HG02885 (cell line): Measurements from ENCODE around the gene FBLN2.

Source experiments
- ATAC-seq: cut with Tn5 transposase; IDR thresholded peaks from one replicate; pipeline ENCODE4 v1.9.1; 2021; ENCODE audit warnings: mild to moderate bottlenecking; ENCODE audit not compliant: unreplicated experiment, poor library complexity

Gene FBLN2

DNA sequence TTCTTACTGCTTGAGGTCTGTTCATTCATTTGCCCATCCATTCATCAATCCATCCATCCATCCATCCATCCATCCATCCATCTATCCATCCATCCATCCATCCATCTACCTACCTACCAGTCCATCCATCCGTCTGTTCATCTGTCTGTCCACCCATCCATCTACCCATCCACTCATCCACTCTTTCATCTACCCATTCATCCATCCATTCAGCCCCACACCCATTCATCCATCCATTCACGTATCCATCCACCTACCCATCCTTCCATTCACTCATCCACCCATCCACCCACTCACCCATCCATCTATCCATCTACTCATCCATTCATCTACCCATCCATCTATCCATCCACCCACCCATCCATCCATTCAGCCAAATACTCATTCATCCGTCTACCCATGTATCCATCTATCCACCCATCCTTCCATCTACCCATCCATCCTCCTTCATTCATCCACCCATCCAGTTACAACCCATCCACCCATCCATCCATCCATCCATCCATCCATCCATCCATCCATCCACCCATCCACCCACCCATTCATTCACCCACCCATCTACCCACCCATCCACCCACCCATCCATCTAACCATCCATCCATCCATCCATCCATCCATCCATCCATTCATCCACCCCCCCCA is 68.3 kb downstream of the FBLN2 start:
- no peak for ATAC-seq

DNA sequence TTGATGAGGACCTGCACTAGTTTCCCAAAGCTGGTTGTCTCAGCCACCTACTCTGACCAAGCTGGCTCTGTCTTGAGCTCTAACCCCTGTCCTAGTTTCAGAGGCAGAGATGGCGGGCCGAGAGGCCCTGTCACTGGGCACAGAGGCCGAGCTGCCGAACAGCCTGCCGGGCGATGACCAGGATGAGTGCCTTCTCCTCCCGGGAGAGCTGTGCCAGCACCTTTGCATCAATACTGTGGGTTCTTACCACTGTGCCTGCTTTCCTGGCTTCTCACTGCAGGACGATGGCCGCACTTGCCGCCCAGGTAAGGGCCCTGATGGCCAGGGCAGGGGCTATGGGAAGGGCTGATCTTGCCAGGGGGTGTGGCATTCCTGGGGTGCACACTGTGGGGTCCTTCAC is 69.1 kb downstream of the FBLN2 start:
- no peak for ATAC-seq

DNA sequence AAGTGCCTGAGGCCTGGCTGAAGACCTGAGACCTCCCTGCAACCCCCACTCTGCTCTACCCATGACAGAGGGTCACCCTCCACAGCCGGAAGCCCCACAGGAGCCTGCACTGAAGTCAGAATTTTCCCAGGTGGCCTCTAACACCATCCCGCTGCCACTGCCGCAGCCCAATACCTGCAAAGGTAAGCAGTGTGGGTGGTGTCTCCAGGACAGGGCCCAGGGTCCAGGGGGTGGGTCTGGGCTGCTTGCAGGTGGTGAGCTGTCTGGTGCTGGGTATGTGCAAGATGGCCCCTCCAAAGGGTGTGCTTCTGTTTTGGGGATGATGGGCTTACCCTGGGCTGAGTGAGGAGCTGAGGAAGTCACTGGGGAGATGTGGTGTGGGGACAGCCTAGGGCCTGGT is 69.9 kb downstream of the FBLN2 start:
- no peak for ATAC-seq

DNA sequence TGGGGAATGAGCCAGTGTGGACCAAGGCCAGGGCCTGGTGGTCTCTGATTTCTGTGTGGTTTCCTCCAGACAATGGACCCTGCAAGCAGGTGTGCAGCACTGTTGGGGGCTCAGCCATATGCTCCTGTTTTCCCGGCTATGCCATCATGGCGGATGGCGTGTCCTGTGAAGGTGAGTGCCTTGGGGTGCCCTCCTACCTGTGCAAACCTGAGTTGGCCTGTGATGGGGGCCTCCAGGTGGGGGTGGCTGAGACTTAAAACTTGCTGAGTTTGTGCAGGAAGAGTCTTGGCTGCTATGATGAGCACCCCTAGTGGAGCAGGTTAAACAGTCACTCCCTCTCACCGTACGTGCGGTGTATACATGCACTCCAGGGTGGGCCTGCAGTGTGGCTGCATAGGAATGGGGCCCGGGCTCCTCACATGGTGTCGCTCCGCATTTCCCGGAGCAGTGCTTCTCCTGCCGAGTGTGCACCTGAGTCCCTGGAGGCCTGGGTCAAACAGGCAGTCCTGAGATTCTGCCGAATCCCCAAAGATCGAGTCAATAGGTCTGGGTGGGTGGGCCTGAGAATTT is 70.8 kb downstream of the FBLN2 start:
- no peak for ATAC-seq

DNA sequence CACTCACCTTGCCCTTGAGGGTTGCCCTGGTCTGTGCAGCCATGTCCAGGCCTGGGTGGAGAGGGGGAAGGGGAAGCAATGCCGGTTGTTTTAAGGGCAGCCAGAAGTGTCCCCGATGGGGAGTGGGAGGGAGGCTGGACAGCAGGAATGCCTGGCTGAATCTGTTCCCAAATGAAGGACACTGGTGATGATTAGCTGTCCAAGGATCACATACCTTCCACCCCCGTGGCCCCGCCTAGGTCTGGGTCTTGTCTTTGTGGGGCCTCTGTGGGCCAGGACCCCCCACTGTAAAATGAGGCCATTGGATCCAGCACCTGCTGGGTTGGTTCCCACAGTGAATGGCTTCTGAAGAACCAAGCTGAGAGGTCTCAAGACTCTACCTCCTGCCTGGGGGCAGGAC is 71.4 kb downstream of the FBLN2 start:
- no peak for ATAC-seq

DNA sequence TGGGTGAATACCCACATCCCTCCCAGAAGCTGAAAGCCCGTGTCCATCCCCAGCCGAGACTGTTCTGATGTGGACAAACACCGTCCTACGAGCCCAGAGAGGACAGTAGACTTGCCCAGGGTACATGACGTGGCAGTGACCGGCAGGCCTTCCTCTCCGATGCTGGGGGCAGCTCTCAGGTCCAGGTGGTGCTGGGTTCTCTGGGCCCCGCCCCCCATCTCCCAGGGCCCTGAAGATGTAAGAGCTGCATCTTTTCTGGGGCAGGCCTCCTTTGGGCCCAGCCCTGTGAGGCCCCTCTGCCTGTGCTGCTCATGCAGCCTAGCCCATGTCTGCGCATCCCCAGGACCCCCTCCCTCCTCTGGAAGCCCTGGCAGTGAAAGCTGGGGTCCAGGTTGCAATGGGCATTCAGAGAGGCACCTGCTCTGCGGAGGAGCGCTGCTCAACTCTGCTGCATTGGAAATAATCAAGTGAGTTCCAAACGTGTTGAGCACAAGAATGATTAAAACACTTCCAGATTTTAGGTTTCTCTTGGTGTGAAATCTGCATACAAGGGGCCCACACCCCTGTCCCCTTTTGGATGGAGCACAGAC is 71.9 kb downstream of the FBLN2 start:
- no peak for ATAC-seq

DNA sequence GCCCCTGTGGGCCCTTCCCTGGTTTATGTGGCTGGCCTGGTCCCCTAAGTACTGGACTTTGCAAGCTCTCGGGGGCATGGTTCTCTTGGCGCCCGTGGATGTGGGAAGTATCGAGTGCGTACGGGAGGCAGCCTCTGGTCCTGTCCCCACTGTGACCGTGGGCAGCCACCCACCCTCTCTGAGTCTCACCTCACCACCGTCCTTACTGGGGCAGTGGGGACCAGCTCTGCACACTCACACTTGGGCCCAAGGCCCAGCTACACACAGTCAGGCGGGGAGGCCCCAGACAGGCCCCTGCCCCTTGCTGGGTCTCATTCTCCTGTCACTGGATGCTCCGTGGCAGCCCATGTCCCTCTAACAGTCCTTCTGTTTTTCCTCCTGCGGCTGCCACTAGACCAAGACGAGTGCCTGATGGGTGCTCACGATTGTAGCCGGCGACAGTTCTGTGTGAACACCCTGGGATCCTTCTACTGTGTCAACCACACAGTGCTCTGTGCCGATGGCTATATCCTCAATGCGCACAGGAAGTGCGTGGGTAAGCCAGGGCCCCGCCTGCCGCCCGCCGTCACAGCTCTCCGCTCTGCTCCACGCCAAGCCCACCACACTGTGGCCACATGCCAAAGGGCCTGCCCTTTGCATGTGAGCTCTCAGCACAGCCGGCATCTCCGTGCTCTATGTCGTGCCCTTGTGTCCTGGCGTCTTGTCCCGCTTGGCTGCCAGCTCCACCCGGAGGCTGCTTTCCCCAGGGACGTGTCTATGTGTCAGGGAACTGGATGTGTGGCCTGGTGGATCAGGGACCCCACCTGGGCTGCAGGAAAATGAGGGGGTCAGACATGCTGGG is 72.7 kb downstream of the FBLN2 start:
- no peak for ATAC-seq

DNA sequence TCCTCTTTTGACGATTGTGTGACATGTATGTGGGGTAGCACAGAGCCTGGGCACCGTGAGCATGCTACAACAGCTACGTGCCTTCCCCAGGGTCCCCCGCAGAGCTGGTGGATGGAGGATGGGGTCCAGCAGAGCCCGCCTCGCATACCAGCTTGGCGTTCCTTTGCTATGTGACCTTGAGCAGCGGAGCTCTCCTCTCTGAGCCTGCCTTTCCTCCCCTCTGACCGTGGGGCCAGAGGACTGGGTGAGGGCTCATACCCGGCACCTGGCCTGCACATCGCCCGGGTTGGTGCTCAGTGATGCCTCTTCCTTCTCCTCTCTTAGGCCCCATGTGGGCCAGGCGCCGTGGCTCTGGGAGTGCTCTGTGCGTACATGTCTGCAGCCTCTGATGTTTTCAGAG is 73.4 kb downstream of the FBLN2 start:
- ATAC-seq: no peak

DNA sequence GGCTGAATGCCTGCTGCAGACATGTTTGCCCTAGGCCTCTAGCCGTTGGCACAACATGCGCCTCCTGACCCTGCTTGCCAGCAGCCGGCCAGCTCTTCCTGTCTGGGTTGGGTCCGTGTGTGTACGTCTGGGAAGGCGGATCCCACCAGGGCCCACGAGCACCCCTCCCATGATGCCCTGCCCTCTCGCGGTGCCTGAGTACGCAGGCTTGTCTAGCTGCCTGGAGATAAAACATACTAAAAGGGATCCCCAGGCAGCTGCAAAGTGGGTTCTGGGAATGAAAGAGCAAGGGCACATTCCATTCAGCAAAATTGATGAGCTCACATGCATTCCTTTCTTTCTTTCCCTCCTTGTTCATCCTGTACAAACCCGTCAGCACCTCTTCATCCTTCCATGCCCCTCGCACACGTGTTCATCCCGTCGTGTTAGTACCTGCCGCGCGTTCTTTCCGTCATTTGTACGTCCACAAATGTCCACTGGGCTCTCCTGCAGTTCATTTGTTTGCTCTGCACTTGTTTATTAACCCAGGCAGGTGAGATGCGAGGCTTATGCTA is 74.3 kb downstream of the FBLN2 start:
- ATAC-seq: no peak

DNA sequence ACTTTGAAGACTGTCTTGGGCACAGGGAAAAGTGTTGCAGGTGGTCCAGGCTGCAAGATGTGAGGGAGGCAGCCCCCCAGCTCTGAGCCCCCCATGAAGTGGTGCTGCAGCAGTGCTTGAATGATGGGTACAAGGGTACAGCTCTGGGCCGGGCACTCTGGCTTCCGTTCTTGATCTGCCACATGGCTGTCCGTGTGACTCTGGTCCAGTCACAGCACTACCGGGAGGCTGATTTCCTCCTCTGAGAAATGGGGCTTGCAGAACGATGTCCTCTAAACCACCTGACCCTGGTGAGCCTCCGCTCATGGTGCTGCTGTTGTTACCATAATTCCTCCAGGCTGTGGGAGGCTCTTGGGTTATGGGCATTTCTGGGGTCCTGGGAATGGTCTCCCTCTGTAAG is 75.1 kb downstream of the FBLN2 start:
- no peak for ATAC-seq

DNA sequence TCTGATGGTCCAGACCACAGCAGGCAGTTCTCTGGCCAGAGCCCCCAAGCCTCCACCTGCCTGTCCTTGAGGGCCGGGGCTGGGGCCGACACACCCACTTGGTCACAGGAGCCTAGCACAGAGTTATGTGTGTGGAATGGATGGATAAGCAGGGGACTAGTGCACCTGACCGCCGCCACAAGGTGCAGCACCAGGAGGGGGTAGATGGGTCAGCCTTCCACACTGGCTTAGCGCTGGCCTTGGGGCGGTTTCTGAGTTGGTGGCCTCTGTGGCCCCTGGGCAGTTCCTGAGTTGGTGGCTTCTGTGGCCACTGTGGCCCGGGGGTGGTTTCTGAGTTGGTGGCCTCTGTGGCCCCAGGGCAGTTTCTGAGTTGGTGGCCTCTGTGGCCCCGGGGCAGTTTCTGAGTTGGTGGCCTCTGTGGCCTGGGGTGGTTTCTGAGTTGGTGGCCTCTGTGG is 75.8 kb downstream of the FBLN2 start:
- ATAC-seq: no peak

DNA sequence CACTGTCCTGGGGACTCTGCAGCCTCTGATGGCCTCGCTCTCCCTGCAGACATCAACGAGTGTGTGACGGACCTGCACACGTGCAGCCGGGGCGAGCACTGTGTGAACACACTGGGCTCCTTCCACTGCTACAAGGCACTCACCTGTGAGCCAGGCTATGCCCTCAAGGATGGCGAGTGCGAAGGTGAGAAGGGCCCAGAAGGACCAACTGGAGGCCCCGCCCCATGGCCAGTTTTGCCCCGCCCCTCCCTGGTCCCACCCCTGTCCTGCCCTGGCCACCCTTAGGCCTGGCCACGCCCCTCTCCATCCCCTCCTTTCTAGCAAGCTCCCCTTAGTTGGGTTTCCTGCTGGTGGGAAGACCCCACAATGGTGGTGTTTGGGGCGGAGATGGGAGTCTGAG is 77.5 kb downstream of the FBLN2 start:
- no peak for ATAC-seq

DNA sequence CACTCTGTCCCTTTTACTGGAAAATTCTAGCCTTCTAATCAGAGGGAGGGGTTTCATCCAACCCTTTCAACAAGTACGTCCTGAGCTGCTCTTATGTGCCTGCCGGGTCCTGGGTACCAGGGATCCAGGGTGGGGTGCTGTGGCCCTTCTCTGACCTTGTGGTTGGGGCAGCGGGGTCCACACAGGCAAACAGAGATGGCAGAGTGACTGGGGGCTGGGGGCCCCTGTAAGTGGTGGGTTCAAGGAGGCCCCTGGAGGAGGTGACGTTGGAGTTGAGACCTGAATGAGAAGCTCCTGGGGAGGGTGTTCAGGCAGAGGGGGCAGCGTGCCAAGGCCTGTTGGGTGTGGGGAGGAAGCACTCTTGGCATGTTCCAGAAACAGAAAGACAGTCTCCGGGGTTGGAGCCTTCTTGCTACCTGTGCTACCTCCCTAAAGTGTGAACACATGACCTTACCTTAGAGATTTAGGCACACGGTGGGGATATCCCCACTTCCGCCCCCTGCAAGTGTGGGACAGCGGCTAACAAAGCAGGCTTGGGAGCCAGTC is 78.1 kb downstream of the FBLN2 start:
- no peak for ATAC-seq

DNA sequence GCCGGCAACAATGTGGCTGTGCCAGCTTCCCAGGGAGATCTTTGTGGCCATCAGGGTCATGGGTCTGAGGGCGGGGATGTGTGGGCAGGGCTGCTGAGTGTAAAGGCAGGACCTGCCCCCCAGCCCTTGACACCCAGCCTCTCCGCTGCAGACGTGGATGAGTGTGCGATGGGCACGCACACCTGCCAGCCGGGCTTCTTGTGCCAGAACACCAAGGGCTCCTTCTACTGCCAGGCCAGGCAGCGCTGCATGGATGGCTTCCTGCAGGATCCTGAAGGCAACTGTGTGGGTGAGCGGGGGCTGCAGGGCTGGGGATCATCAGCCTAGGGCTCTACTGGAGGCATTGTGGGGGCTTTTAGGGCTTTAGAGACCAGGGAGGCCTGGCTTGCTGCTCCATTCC is 78.8 kb downstream of the FBLN2 start:
- no peak for ATAC-seq

DNA sequence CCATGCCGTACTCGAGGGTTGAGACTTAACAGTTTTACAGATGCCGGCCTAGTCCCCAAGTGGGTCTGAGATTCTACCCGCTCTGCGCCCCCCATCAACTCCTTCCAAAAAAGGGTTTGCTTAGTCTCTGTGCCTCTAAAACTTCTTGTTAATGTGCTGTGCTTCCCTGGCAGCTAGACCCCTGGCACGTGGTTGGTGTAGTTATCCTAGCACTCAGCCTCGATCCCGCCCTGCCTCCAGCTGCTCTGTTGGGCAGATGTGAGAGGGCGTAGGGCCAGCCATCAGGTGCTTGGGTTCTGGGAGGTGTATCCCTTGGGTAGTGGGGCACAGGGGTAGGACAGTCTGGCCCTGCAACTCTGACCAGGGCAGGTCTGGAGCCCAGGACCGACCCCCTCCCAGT is 79.5 kb downstream of the FBLN2 start:
- no peak for ATAC-seq

DNA sequence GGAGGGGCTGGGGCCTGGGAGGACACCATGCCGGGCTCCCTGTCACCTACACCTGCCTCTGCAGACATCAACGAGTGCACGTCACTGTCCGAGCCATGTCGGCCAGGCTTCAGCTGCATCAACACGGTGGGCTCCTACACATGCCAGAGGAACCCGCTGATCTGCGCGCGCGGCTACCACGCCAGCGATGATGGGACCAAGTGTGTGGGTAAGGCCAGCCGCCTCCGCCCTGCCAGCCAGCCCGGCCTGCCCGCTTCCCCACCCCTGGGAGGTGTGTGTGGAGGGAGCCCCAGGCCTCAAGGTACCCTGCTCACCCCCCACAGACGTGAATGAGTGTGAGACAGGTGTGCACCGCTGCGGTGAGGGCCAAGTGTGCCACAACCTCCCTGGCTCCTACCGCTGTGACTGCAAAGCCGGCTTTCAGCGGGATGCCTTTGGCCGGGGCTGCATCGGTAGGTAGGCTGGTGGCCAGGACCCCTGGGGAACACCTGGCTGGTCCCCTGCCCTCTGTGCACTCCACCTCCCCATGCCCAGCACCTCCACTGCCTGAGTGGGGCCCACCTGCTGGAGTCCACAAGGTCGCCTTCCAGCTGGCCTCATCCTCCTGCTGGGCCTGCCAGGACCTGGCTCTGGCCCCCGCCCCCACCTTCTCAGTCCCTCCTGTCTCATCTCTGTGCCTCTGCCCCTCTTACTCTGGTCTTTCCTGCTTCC is 80.1 kb downstream of the FBLN2 start:
- ATAC-seq: no peak

DNA sequence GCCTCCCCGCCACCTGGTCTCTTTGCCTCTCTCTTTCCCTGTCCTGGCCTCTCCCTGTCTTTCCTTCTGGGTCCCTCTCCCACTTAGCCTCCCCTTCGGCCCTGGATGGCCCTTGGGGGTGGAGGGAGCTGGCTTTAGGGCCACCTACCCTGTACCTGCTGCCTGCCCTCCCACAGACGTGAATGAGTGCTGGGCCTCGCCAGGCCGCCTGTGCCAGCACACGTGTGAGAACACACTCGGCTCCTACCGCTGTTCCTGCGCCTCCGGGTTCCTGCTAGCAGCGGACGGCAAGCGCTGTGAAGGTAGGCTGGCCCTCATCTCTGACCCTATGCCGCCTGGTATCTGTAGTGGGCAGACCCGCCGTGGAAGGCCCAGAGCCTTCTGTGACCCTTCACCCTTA is 80.7 kb downstream of the FBLN2 start:
- ATAC-seq: no peak

DNA sequence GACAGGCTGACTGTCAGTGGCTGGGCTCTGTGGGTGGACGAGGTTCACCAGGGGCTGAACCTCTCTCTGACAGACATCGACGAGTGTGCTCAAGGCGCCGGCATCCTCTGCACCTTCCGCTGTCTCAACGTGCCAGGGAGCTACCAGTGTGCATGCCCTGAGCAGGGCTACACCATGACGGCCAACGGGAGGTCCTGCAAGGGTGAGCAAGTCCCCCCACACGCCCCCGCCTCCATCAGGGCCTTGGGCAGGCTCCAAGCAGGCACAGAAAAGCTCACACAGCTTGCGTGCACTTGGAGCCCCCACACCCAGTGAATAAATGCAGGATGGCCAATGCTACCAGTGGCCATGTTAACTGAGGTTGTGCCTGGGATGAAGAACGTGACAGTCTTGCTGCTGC is 82.3 kb downstream of the FBLN2 start:
- ATAC-seq: no peak

DNA sequence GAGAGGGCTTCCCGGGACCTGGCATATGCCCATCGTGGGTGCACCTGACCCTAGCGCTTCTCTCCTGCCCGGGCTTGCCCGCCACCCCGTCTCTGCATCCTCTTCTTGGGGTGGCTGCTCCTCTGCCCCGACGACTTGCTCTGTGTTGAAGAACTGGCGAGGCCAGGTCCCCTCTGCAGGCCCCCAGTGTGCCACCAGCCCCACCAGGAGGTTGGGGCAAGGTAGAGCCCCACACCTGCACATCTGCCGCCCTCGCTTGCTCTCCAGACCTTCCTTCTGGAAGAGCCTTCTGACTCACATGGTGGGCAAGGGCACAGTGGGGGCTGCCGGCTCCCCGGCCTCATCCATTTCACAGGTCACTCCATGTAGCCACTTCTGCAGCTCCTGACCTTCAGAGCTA is 84.3 kb downstream of the FBLN2 start:
- ATAC-seq: no peak

DNA sequence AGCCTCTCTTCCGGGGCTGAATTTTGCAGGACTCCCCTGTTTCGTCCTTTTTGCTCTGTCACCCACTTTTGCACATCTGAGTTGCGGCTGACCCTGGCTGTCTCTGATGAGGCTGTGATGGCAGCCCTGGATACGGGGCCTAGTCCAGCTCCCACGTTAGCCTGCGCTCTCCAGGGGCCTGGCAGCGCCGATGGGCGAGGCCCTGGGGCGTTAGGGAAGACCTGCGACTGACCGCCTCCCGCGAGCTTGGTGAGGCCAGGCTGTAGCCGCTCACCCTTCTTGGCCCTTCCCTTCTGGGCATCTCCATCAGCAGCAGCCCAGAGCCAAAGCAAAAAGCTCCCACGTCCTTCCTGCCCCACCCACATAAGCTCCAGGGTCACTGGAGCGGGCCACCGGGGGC is 85.2 kb downstream of the FBLN2 start:
- ATAC-seq: no peak
